GM20431 (cell line): ENCODE results near the gene NFX1.
"Not testable (repeated sequence)": the region's sequence is repeated elsewhere in the genome, so short reads cannot be mapped to it uniquely, and the experiment has no call there.

Source experiments
- in situ Hi-C: fragments of 300-500 bp; cut with MseI, MboI; formaldehyde crosslinking; loops from one replicate; pipeline ENCODE4 v1.15.0; 2020; ENCODE audit warnings: low sequenced_read_pairs; ENCODE audit not compliant: unreplicated experiment

NFX1 gene

GRCh38 chr9:33383396-33383795 lies 93.1 kb downstream of the NFX1 start:
- in situ Hi-C loops: not testable (repeated sequence)

- in situ Hi-C loops: not testable (repeated sequence)
Observed at GRCh38 chr9:33385536-33385935, 95.2 kb downstream of the NFX1 start.

GRCh38 chr9:33385979-33386640 lies 95.8 kb downstream of the NFX1 start:
- in situ Hi-C loops: not testable (repeated sequence)

GRCh38 chr9:33386641-33386996 lies 96.3 kb downstream of the NFX1 start:
- in situ Hi-C loops: not testable (repeated sequence)

- in situ Hi-C loops: not testable (repeated sequence)
Observed at GRCh38 chr9:33386998-33387397, 96.7 kb downstream of the NFX1 start.

GRCh38 chr9:33388110-33388994 lies 98.0 kb downstream of the NFX1 start:
- in situ Hi-C loops: no loop called here

GRCh38 chr9:33391111-33391771 lies 100.9 kb downstream of the NFX1 start:
- in situ Hi-C loops: not testable (repeated sequence)

GRCh38 chr9:33392591-33393021 lies 102.3 kb downstream of the NFX1 start:
- in situ Hi-C loops: not testable (repeated sequence)

GRCh38 chr9:33393581-33393980 lies 103.3 kb downstream of the NFX1 start:
- in situ Hi-C loops: no loop called here

- in situ Hi-C loops: not testable (repeated sequence)
Observed at GRCh38 chr9:33393986-33394385, 103.7 kb downstream of the NFX1 start.

GRCh38 chr9:33395159-33395879 lies 105.0 kb downstream of the NFX1 start:
- in situ Hi-C loops: not testable (repeated sequence)

GRCh38 chr9:33397801-33398200 lies 107.5 kb downstream of the NFX1 start:
- in situ Hi-C loops: not testable (repeated sequence)

- in situ Hi-C loops: not testable (repeated sequence)
Observed at GRCh38 chr9:33399047-33399446, 108.7 kb downstream of the NFX1 start.

- in situ Hi-C loops: not testable (repeated sequence)
Observed at GRCh38 chr9:33401809-33402208, 111.5 kb downstream of the NFX1 start.

GRCh38 chr9:33402371-33402770 lies 112.1 kb downstream of the NFX1 start, which contains the start of gene AQP7:
TSS of gene AQP7 (minus strand) at chr9:33402568. CDS start at chr9:33401262, 1,306 bp downstream.
- in situ Hi-C loops: not testable (repeated sequence)

GRCh38 chr9:33403941-33404787 lies 113.8 kb downstream of the NFX1 start:
- in situ Hi-C loops: no loop called here

GRCh38 chr9:33404788-33405362 lies 114.6 kb downstream of the NFX1 start:
- in situ Hi-C loops: no loop called here

GRCh38 chr9:33407061-33407460 lies 116.7 kb downstream of the NFX1 start:
- in situ Hi-C loops: no loop called here

- in situ Hi-C loops: no loop called here
Observed at GRCh38 chr9:33408087-33408486, 117.8 kb downstream of the NFX1 start.
